ENCODE results near the gene TRAM2. TPM values are rescaled to one million over a fixed set of nuclear protein-coding genes. Genes with fewer than 3 reads are reported as not detected.

Gene TRAM2
- total and polyA plus RNA-seq, 2 of the 13 experiments (the other 11 are each of a cell fraction or from before 2014, with no cell fraction given) = 49.1 to 72.5 TPM

- TF ChIP-seq ZNF792 (CRISPR knock-in tag; IDR thresholded peaks at IDR 0.05) (0 out of 2 replicates have a peak, but pooled peaks have one; percentile 27), IRF2 (CRISPR knock-in tag; IDR thresholded peaks at IDR 0.05) (0 out of 2 replicates have a peak, but pooled peaks have one; percentile 70), ISL2 (CRISPR knock-in tag; IDR thresholded peaks at IDR 0.05) (peak; percentile 82), SOX5 (CRISPR knock-in tag; IDR thresholded peaks at IDR 0.05; ENCODE audit: borderline replicate concordance) (peak; percentile 80; the same call in 1 of the 2 replicates), SKIL (CRISPR knock-in tag; IDR thresholded peaks at IDR 0.05; ENCODE audit: borderline replicate concordance) (peak; percentile 53; the same call in 1 of the 2 replicates), ZNF7 (CRISPR knock-in tag; IDR thresholded peaks at IDR 0.05) (no peak; the same call in 1 of the 2 replicates), SOX6 (IDR thresholded peaks at IDR 0.05) (no peak), SOX6 (CRISPR knock-in tag; IDR thresholded peaks at IDR 0.05) (peak; percentile 80; the same call in 1 of the 2 replicates), ZFY (CRISPR knock-in tag; IDR thresholded peaks at IDR 0.05) (peak; percentile 20; the same call in 1 of the 2 replicates), ZSCAN31 (CRISPR knock-in tag; IDR thresholded peaks at IDR 0.05; ENCODE audit: low read depth) (peak; percentile 32; the same call in 1 of the 2 replicates), ATF4 (CRISPR knock-in tag; IDR thresholded peaks at IDR 0.05) (peak in 1 of 2 experiments; percentile 50; a peak in 1 of 4 replicates), JUN (CRISPR knock-in tag; IDR thresholded peaks at IDR 0.05) (0 out of 2 replicates have a peak, but pooled peaks have one; percentile 30), ZSCAN20 (CRISPR knock-in tag; IDR thresholded peaks at IDR 0.05; ENCODE audit: borderline replicate concordance) (peak; percentile 52; the same call in 1 of the 2 replicates), ZNF451 (CRISPR knock-in tag; IDR thresholded peaks at IDR 0.05) (peak; percentile 75; the same call in 1 of the 2 replicates), ZBTB38 (CRISPR knock-in tag; IDR thresholded peaks at IDR 0.05) (peak; percentile 57; the same call in 1 of the 2 replicates), SIN3A (IDR thresholded peaks at IDR 0.05; ENCODE audit: borderline replicate concordance, low read depth, low read length) (0 out of 2 replicates have a peak, but pooled peaks have one; percentile 48), ZNF292 (CRISPR knock-in tag; IDR thresholded peaks at IDR 0.05; ENCODE audit: borderline replicate concordance, low read depth) (peak; percentile 60; the same call in 1 of the 2 replicates), ZFX (CRISPR knock-in tag; IDR thresholded peaks at IDR 0.05; ENCODE audit: low read depth) (peak; percentile 73; the same call in 1 of the 2 replicates), HCFC1 (IDR thresholded peaks at IDR 0.05; ENCODE audit: low read depth, low read length) (no peak), POGZ (CRISPR knock-in tag; IDR thresholded peaks at IDR 0.05) (peak; percentile 80), ETV6 (CRISPR knock-in tag; conservative IDR thresholded peaks at IDR 0.05) (0 out of 2 replicates have a peak, but pooled peaks have one; percentile 35), CSRNP1 (CRISPR knock-in tag; IDR thresholded peaks at IDR 0.05) (no peak), CEBPG (CRISPR knock-in tag; IDR thresholded peaks at IDR 0.05) (peak; percentile 64; the same call in 1 of the 2 replicates), ZNF549 (CRISPR knock-in tag; IDR thresholded peaks at IDR 0.05) (no peak), ZNF709 (CRISPR knock-in tag; IDR thresholded peaks at IDR 0.05) (0 out of 2 replicates have a peak, but pooled peaks have one; percentile 49), KLF15 (CRISPR knock-in tag; IDR thresholded peaks at IDR 0.05; ENCODE audit: borderline replicate concordance) (no peak; the same call in 1 of the 2 replicates), GABPA (IDR thresholded peaks at IDR 0.05; ENCODE audit: low read depth, low read length) (no peak), GABPA (CRISPR knock-in tag; IDR thresholded peaks at IDR 0.05; ENCODE audit: low read depth) (peak; percentile 11; the same call in 1 of the 2 replicates)
Measured at GRCh38 chr6:52547647-52548352, 29.1 kb downstream of the TRAM2 start (continued).

Data from HepG2 (cell line).